Activated T-cell treated with anti-CD3 and anti-CD28 coated beads, Interleukin-2, amount 50 U/mL, for 72 hours (primary cell): ENCODE results near the gene TRIM26. TPM values are rescaled to one million over a fixed set of nuclear protein-coding genes. Genes with fewer than 3 reads are reported as not detected.
A peak's percentile ranks its signal among the peaks of the same experiment; 100 is the strongest.

Experiments
- ATAC-seq, 2 donors: fragments of 150-1000 bp; cut with Tn5 transposase; replicated peaks in 1 of 2; 2 replicates each; pipeline ENCODE4 v1.10.0; 2021; ENCODE audit warnings: moderate library complexity in 2 of 2, mild to moderate bottlenecking in 1 of 2
- DNase-seq, 2 donors: peaks; one replicate each; pipeline ENCODE4 v3.0.0; 2021 to 2022; ENCODE audit warnings: mixed read lengths in 1 of 2
- H3K27ac Mint-ChIP-seq: one replicate; pipeline ENCODE4 v1.8.0; 2022; ENCODE audit warnings: mild to moderate bottlenecking, moderate library complexity, mixed read lengths
- H3K27me3 Mint-ChIP-seq: one replicate; pipeline ENCODE4 v1.8.0; 2022; ENCODE audit warnings: low read depth, mixed read lengths
- H3K36me3 Mint-ChIP-seq, 2 donors: one replicate each; pipeline ENCODE4 v1.8.0; 2022; ENCODE audit warnings: mixed read lengths in 2 of 2, mild to moderate bottlenecking in 1 of 2; ENCODE audit not compliant: insufficient read depth in 2 of 2
- H3K4me1 Mint-ChIP-seq: one replicate; pipeline ENCODE4 v1.8.0; 2022; ENCODE audit warnings: low read depth, mixed read lengths
- H3K4me3 Mint-ChIP-seq, 2 donors: one replicate each; pipeline ENCODE4 v1.8.0; 2022; ENCODE audit warnings: mild to moderate bottlenecking in 2 of 2, mixed read lengths in 2 of 2, moderate library complexity in 2 of 2
- H3K9me3 Mint-ChIP-seq, 2 donors: one replicate each; pipeline ENCODE4 v1.8.0; 2022; ENCODE audit warnings: mixed read lengths in 2 of 2
- total RNA-seq, 2 donors: library from RNA; stranded (reverse); gene quantifications; one replicate each; pipeline ENCODE4 v1.2.3, GENCODE V29; 2022

TRIM26 gene
- total RNA-seq, 2 donors from 2014 or later, result 89.0 to 92.7 TPM

DNA sequence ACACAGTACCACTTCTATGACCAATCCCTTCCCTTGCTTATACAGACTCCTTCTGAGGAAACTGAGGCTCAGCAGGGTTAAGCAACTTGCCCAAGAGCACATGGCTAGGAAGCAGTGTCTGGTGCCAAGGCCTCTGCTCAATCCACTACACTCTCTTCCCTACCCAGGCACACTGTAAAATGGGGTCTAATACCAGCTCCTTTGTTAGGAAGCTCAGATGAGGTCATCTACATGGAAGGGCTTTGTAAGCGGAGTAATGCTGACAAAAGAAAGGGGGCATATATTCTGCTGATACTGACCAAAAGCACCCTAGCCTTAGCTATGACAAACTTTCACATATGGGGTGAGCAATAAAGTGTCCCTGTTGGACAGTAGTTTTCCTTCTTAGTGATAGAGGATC lies 9.1 kb downstream of the TRIM26 start:
- H3K9me3 Mint-ChIP-seq, result no peaks in the 10 kb centered on the region
- H3K27ac Mint-ChIP-seq, result no peak overlapping the region
- H3K27me3 Mint-ChIP-seq, result no peaks in the 10 kb centered on the region
- H3K4me3 Mint-ChIP-seq, result no peak overlapping the region
- ATAC-seq (no peak), DNase-seq (no peak)
- peaks cover 21% of the 10 kb centered on the region for H3K4me1 Mint-ChIP-seq
- peaks cover 6 to 7% of the 10 kb centered on the region in 2 donors for H3K36me3 Mint-ChIP-seq

DNA sequence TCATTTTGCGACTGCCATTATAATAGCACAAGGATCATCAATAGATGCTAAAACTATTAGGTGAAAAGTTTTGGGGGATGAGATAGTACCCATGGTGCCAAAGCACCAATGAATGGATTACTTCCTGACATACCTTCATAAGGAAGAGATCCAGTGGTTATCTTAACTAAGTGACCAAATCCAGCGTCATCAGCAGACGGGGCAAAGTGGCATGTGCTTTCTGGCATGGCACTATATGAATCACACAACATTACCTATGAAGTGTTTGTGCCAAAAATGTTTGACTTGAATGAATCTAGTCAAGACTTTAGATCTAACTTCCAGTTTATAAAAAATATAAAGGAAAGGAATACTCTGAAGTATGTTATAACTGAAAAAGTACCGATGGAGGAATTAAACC lies 10.8 kb downstream of the TRIM26 start:
- H3K9me3 Mint-ChIP-seq, result no peaks in the 10 kb centered on the region
- H3K4me3 Mint-ChIP-seq, result no peak overlapping the region
- no peaks in the 10 kb centered on the region for H3K27me3 Mint-ChIP-seq
- H3K27ac Mint-ChIP-seq, result no peak overlapping the region
- ATAC-seq (no peak), DNase-seq (no peak)
- H3K4me1 Mint-ChIP-seq, result peaks cover 9% of the 10 kb centered on the region
- H3K36me3 Mint-ChIP-seq, result peaks cover 8 to 10% of the 10 kb centered on the region in 2 donors

DNA sequence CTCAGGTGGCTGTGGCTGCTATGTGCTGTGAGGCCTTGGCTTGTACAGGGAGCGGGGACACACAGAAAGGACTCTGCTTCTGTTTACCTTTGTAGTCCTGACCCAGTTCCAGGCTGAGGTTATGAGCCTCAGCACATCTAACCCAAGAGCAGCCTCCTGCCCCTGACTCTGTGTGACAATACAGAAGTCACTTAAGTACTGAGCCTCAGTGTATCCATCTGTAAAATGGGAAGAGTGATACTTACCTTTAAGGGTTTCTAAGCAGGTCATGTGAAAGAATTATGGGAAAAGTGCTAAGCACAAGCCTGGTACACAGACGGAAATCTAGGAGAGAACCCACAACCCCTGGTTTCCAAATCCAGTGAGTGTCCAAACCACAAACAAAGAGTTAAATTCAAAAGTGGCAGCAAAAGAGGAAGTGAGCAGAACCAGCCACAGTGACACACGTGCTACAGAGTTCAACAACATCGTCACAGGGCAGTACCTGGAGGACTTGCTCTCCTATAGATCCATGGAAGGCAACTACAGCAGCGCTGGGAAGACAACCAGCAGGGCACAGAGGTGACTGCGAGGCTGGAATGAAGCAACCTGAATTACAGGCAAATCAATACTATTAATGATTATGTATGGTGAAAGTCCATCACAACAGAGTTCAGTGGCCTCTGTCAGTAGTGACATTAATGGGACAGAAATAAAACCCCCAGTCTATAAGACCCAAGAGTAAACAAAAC lies 12.5 kb downstream of the TRIM26 start:
- peaks cover 12 to 14% of the 10 kb centered on the region in 2 donors for H3K36me3 Mint-ChIP-seq
- no peaks in the 10 kb centered on the region for H3K9me3 Mint-ChIP-seq
- H3K27me3 Mint-ChIP-seq, result no peaks in the 10 kb centered on the region
- no peak for DNase-seq
- no peak overlapping the region for H3K4me3 Mint-ChIP-seq
- no peak for ATAC-seq
- peaks cover 8% of the 10 kb centered on the region for H3K4me1 Mint-ChIP-seq
- peak overlapping the region; percentile 79 for H3K27ac Mint-ChIP-seq

DNA sequence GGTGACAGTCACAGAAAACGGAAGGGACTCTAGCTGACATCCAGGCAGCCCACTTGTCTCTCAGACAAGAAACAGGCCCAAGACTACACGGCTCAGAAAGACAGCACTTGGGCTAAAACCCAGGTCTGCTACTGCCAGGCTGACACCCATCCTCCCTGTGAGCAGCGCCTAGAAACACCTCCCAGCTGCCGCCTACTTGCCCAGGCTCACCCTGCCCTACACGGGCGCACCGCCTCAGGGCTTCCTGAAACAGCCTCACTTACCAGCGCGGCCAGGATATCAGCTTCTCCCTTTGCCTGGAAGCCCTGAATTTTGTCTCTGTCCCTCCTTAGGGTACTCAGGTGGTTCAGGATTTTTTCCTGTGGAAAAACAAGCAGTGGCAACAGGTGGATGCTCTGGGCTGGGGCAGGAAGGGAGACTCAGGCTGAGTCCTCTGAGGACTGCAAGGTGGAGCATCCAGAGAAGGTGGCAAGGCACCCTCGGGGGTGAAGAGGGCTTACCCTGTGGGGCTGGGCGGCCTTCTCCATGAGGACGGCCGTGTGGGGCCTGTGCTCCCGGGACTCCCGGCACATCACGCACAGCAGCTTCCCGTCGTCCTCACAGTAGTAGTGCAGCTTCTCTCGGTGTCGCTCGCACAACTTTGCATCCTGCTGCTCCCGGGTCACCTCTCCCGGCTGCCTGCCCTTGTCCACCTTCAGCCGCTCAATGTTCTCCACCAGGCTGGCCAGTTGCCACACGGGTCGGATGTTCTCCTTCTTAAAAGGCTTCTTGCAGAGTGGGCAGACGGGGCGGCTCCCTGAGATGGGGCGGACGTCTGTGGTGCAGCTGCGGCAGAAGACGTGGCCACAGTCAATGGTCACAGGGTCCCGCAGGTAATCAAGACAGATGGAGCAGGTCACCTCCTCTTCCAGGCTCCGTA lies 14.8 kb downstream of the TRIM26 start:
- ATAC-seq (no peak), DNase-seq (no peak)
- peaks cover 8% of the 10 kb centered on the region for H3K4me1 Mint-ChIP-seq
- peaks cover 12 to 19% of the 10 kb centered on the region in 2 donors for H3K36me3 Mint-ChIP-seq
- H3K9me3 Mint-ChIP-seq, result no peaks in the 10 kb centered on the region
- no peak overlapping the region for H3K27ac Mint-ChIP-seq
- no peaks in the 10 kb centered on the region for H3K27me3 Mint-ChIP-seq
- H3K4me3 Mint-ChIP-seq, result no peak overlapping the region

- H3K27ac Mint-ChIP-seq, result no peak overlapping the region
- no peaks in the 10 kb centered on the region for H3K27me3 Mint-ChIP-seq
- no peaks in the 10 kb centered on the region for H3K4me1 Mint-ChIP-seq
- ATAC-seq, result no peak
- H3K4me3 Mint-ChIP-seq, result no peak overlapping the region
- DNase-seq, result no peak
- H3K9me3 Mint-ChIP-seq, result no peaks in the 10 kb centered on the region
- H3K36me3 Mint-ChIP-seq, result peaks cover 12 to 16% of the 10 kb centered on the region in 2 donors
Measured at GRCh38 chr6:30196376-30196775, 16.8 kb downstream of the TRIM26 start.

DNA sequence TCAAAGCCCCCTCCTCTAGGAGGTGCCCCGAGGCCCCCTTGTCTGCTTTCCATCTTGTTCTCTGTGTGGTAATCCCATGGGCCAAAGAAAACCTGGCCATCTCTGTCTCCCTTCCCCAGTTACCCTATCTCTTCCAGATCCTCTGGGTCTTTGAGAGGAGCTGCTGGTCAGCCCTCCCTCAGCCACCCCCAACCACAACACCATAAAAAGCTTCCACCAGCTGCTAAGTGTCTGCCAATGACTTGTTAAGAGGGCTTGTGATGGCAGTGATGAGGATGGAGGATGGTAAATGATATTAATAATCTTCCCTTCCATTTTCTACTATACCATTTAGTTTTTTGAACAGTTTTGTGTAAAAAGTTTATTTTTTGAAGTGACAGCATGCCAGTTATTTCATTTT lies 17.3 kb downstream of the TRIM26 start:
- H3K27me3 Mint-ChIP-seq, result no peaks in the 10 kb centered on the region
- DNase-seq (no peak), ATAC-seq (no peak)
- no peak overlapping the region for H3K27ac Mint-ChIP-seq
- H3K9me3 Mint-ChIP-seq, result no peaks in the 10 kb centered on the region
- H3K4me3 Mint-ChIP-seq, result no peak overlapping the region
- peaks cover 12 to 16% of the 10 kb centered on the region in 2 donors for H3K36me3 Mint-ChIP-seq
- no peaks in the 10 kb centered on the region for H3K4me1 Mint-ChIP-seq

DNA sequence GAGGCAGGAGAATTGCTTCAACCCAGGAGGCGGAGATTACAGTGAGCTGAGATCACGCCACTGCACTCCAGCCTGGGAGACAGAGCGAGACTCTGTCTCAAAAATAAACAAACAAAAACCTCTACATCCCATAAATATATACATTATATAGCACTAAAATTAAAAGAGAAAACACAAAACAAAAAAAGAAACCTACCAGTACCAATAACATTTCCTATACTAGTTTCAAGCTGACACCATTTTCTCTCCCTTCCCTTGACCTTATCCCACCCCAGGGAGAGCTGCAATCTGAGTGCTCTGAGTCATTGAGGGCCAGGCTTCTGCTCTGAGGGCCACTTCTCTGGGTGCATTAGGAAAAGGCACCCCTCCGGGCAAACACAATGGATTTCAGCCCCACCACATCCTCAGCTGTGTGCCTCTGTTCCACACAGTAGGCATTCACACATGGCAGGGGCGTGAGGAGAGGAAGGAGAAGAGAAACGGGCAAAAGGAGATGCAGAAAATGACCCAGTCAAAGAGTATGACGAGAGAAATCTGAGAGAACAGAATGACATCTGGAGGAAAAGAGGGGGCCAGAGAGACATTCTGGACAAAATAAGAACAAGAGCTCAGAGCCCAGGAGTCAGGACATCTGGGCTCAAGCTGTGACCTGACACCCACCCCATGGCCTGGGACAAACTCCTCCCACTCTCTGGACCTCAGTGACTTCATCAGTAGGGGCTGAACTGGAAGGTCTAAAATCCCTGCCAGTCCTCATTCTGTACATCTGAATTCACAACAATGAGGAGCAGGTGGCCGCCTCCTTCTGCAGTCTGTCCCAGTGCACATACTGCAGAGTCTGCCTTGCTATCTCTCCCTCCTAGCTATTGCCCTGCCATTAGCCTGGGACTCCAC lies 18.2 kb downstream of the TRIM26 start:
- no peaks in the 10 kb centered on the region for H3K27me3 Mint-ChIP-seq
- H3K36me3 Mint-ChIP-seq, result peaks cover 6 to 17% of the 10 kb centered on the region in 2 donors
- DNase-seq, result no peak
- no peak overlapping the region for H3K27ac Mint-ChIP-seq
- no peaks in the 10 kb centered on the region for H3K9me3 Mint-ChIP-seq
- H3K4me1 Mint-ChIP-seq, result no peaks in the 10 kb centered on the region
- H3K4me3 Mint-ChIP-seq, result no peak overlapping the region
- ATAC-seq, result no peak

DNA sequence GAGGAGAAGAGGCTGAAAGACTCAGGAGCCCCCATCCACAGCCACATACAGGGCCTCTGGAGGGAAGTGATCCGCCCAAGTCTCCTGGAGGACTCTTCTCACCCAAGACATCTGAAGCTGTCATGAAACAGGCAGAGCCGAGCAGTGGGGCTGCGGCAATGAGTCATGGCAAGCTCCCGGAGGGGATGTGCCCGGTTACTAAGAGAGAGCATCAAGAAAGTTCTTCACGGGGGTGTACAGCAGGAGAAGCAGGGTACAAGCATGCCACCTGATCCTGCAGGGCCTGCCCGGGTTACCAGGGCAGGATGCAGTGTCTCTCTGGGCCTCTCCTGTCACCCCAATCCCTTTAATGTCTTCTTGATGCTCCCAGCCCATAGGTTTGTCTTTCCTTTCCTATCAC lies 21.1 kb downstream of the TRIM26 start:
- Mint-ChIP-seq H3K27ac (no peak overlapping the region), H3K27me3 (no peaks in the 10 kb centered on the region), H3K9me3 (no peaks in the 10 kb centered on the region), H3K36me3 (peaks cover 2 to 21% of the 10 kb centered on the region in 2 donors), H3K4me3 (no peak overlapping the region), H3K4me1 (no peaks in the 10 kb centered on the region)
- DNase-seq (no peak), ATAC-seq (no peak)

DNA sequence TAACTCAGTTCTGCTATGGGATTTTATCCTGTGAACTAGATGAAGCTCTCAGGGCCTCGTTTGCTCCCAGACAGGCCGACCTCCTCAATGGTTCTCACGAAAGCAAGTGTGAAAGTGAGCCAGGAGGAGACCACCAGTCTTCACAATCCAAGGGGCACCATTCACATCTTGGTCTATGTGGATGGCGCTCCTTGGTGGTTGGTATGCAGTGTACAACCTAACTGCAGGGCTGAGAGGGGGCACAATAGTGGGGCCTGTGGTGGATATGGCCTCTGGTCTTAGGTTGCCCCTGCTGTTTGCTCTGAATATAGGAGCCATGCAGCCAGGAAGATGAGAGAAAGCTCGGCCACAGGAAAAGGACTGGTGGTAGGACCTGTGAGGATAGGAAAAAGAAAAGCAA lies 24.7 kb downstream of the TRIM26 start:
- Mint-ChIP-seq H3K36me3 (peaks cover 2 to 20% of the 10 kb centered on the region in 2 donors), H3K27ac (no peak overlapping the region), H3K9me3 (no peaks in the 10 kb centered on the region), H3K27me3 (no peaks in the 10 kb centered on the region), H3K4me1 (no peaks in the 10 kb centered on the region), H3K4me3 (no peak overlapping the region)
- ATAC-seq (no peak), DNase-seq (no peak)

GRCh38 chr6:30185846-30186484 lies 27.2 kb downstream of the TRIM26 start:
- H3K27ac Mint-ChIP-seq, result no peak overlapping the region

GRCh38 chr6:30184417-30185031 lies 28.7 kb downstream of the TRIM26 start:
- H3K36me3 Mint-ChIP-seq, result peaks cover 7 to 17% of the 10 kb centered on the region in 2 donors
- DNase-seq, result no peak
- peaks cover 4% of the 10 kb centered on the region for H3K27me3 Mint-ChIP-seq
- H3K27ac Mint-ChIP-seq, result no peak overlapping the region
- H3K4me1 Mint-ChIP-seq, result no peaks in the 10 kb centered on the region
- H3K4me3 Mint-ChIP-seq, result no peak overlapping the region
- no peak for ATAC-seq
- H3K9me3 Mint-ChIP-seq, result peaks cover 0 to 2% of the 10 kb centered on the region in 2 donors

More at GRCh38 chr6:30185846-30186484, 27.2 kb downstream of the TRIM26 start:
- ATAC-seq, result no peak
- H3K27me3 Mint-ChIP-seq, result no peaks in the 10 kb centered on the region
- H3K4me1 Mint-ChIP-seq, result no peaks in the 10 kb centered on the region
- peaks cover 2 to 20% of the 10 kb centered on the region in 2 donors for H3K36me3 Mint-ChIP-seq
- DNase-seq, result no peak
- H3K9me3 Mint-ChIP-seq, result no peaks in the 10 kb centered on the region
- H3K4me3 Mint-ChIP-seq, result no peak overlapping the region

GRCh38 chr6:30180145-30180544 lies 33.1 kb downstream of the TRIM26 start:
- Mint-ChIP-seq H3K27ac (no peak overlapping the region), H3K9me3 (peaks cover 0 to 4% of the 10 kb centered on the region in 2 donors)

More at GRCh38 chr6:30180145-30180544, 33.1 kb downstream of the TRIM26 start:
- H3K36me3 Mint-ChIP-seq, result peaks cover 2 to 7% of the 10 kb centered on the region in 2 donors
- peaks cover 44% of the 10 kb centered on the region for H3K27me3 Mint-ChIP-seq
- DNase-seq, result no peak
- ATAC-seq, result no peak
- no peak overlapping the region for H3K4me3 Mint-ChIP-seq
- no peaks in the 10 kb centered on the region for H3K4me1 Mint-ChIP-seq
